Erythroblast (primary cell): ENCODE measurements around the gene GRIK2.

Experiments used
- GATA1 ChIP-seq: IDR thresholded peaks from 2 replicates; pipeline ENCODE4 v1.6.1; 2011; ENCODE audit warnings: low read depth, mild to moderate bottlenecking, control low read depth, low read length, moderate library complexity
- POLR2A ChIP-seq: IDR thresholded peaks from 2 replicates; pipeline ENCODE4 v1.6.1; 2011; ENCODE audit warnings: mild to moderate bottlenecking, low read length

DNA sequence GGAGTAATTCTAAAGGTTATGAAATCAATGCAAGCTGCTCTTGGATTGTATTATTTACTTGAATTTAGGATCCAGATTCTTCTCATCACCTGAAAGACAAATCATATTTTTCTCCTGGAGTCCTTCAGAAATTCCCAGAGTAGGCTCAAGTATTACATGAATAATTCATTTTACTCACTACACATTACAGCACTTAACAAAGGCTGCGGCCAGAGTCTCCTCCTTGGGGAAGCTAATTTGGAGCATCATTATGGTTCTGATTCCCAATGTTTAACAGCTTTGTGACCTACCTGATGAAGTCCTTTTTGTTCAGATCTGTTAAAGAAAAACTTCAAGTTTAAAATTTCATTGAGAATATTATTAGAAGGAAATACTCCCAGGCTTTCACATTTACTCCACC is 28.7 kb downstream of the GRIK2 start:
- TF ChIP-seq POLR2A: no peak
- no peak for TF ChIP-seq GATA1
